GM12892 (cell line): ENCODE data around the gene SLC30A1.

ENCODE experiments used
- POLR2A ChIP-seq: IDR thresholded peaks from 2 replicates; pipeline ENCODE4 v1.6.1; 2011; ENCODE audit warnings: low read depth, low read length, control low read depth
- TAF1 ChIP-seq: IDR thresholded peaks from 2 replicates; pipeline ENCODE4 v1.6.1; 2011; ENCODE audit warnings: low read depth, mild to moderate bottlenecking, control low read depth, low read length, borderline replicate concordance

DNA sequence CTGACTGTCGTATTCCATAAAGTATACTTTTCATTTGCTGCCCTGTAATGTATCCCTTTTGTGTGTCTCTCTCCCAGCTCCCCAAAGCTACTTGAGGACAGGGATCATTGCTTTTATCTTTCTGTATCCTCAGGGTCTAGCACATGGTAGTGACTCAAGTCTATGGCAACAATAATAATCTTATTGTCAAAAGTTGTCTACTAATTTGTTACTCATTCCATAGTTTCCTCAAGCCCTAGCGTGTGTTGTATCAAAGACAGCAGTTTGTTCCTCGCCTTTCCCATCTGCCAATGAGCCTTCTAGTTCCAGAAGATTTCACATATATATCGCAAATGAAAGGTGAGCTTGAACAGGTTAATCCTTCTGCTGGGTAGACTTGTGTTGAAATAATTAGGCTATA is 9.8 kb upstream of the SLC30A1 start:
- no peak for TF ChIP-seq POLR2A
- no peak for TF ChIP-seq TAF1
